Measurements from ENCODE around the gene TOM1L2.

Gene TOM1L2

GRCh38 chr17:17847726-17848125 lies 124.5 kb downstream of the TOM1L2 start:
- peaks cover 9% of the 10 kb centered on the region for H3K36me3 ChIP-seq
- H3K4me1 ChIP-seq (ENCODE audit: control insufficient read depth in 1 of 2, insufficient read depth in 1 of 2, low read depth in 1 of 2, low read length in 1 of 2) = peaks cover 17 to 21% of the 10 kb centered on the region in 2 experiments
- no peaks in the 10 kb centered on the region for H3K9me3 ChIP-seq
- H3K27ac ChIP-seq = no peak overlapping the region
- no peaks in the 10 kb centered on the region for H3K27me3 ChIP-seq
- no peak overlapping the region for H3K4me3 ChIP-seq (ENCODE audit: low read depth in 1 of 2, low read length in 1 of 2)
- TF ChIP-seq, protein P1, sequence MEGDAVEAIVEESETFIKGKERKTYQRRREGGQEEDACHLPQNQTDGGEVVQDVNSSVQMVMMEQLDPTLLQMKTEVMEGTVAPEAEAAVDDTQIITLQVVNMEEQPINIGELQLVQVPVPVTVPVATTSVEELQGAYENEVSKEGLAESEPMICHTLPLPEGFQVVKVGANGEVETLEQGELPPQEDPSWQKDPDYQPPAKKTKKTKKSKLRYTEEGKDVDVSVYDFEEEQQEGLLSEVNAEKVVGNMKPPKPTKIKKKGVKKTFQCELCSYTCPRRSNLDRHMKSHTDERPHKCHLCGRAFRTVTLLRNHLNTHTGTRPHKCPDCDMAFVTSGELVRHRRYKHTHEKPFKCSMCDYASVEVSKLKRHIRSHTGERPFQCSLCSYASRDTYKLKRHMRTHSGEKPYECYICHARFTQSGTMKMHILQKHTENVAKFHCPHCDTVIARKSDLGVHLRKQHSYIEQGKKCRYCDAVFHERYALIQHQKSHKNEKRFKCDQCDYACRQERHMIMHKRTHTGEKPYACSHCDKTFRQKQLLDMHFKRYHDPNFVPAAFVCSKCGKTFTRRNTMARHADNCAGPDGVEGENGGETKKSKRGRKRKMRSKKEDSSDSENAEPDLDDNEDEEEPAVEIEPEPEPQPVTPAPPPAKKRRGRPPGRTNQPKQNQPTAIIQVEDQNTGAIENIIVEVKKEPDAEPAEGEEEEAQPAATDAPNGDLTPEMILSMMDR (IDR thresholded peaks at IDR 0.05) = no peak

GRCh38 chr17:17847118-17847689 lies 125.0 kb downstream of the TOM1L2 start:
- H3K9me3 ChIP-seq = no peaks in the 10 kb centered on the region
- TF ChIP-seq, protein P1 (IDR thresholded peaks at IDR 0.05) = no peak
- H3K27ac ChIP-seq = no peak overlapping the region
- no peak overlapping the region for H3K4me3 ChIP-seq (ENCODE audit: low read depth in 1 of 2, low read length in 1 of 2)
- H3K27me3 ChIP-seq = no peaks in the 10 kb centered on the region
- peaks cover 17 to 21% of the 10 kb centered on the region in 2 experiments for H3K4me1 ChIP-seq (ENCODE audit: control insufficient read depth in 1 of 2, insufficient read depth in 1 of 2, low read depth in 1 of 2, low read length in 1 of 2)
- peaks cover 9% of the 10 kb centered on the region for H3K36me3 ChIP-seq

DNA sequence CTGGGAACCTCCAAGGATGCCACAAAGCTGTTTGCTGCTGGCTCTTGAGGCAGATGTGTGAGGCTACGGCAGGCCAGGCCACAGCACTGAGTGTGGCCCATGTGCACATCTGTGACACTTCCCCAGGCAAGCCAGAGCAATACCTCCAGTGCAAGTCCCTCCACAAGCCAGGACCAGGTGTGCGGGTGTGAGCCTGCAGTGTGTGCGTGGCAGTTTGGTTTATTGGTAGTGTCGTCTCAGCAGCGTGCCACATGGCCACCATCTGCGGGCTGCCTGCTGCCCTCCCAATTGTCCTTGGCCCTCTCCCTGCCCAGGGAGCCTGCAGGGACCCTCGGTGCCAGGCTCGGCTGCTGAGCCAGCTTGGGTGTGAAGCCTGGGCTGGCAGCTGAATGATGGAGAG lies 125.6 kb downstream of the TOM1L2 start:
- no peaks in the 10 kb centered on the region for H3K9me3 ChIP-seq
- TF ChIP-seq, protein P1 (IDR thresholded peaks at IDR 0.05) = no peak

GRCh38 chr17:17846003-17846402 lies 126.2 kb downstream of the TOM1L2 start:
- no peaks in the 10 kb centered on the region for H3K27me3 ChIP-seq
- no peak overlapping the region for H3K27ac ChIP-seq
- TF ChIP-seq, protein P1 (IDR thresholded peaks at IDR 0.05) = no peak
- H3K36me3 ChIP-seq = peaks cover 9% of the 10 kb centered on the region
- no peak overlapping the region for H3K4me3 ChIP-seq (ENCODE audit: low read depth in 1 of 2, low read length in 1 of 2)
- H3K9me3 ChIP-seq = no peaks in the 10 kb centered on the region
- H3K4me1 ChIP-seq (ENCODE audit: control insufficient read depth in 1 of 2, insufficient read depth in 1 of 2, low read depth in 1 of 2, low read length in 1 of 2) = peaks cover 20 to 25% of the 10 kb centered on the region in 2 experiments

More for the DNA sequence above, 125.6 kb downstream of the TOM1L2 start:
- Histone ChIP-seq H3K27me3 (no peaks in the 10 kb centered on the region), H3K36me3 (peaks cover 9% of the 10 kb centered on the region), H3K27ac (no peak overlapping the region), H3K4me3 (ENCODE audit: low read depth in 1 of 2, low read length in 1 of 2) (no peak overlapping the region), H3K4me1 (ENCODE audit: control insufficient read depth in 1 of 2, insufficient read depth in 1 of 2, low read depth in 1 of 2, low read length in 1 of 2) (peaks cover 17 to 21% of the 10 kb centered on the region in 2 experiments)

- no peaks in the 10 kb centered on the region for H3K27me3 ChIP-seq
- peaks cover 27% of the 10 kb centered on the region in 2 experiments for H3K4me1 ChIP-seq (ENCODE audit: control insufficient read depth in 1 of 2, insufficient read depth in 1 of 2, low read depth in 1 of 2, low read length in 1 of 2)
- H3K27ac ChIP-seq = no peak overlapping the region
- peaks cover 9% of the 10 kb centered on the region for H3K36me3 ChIP-seq
- TF ChIP-seq, protein P1 (IDR thresholded peaks at IDR 0.05) = no peak
- no peak overlapping the region for H3K4me3 ChIP-seq (ENCODE audit: low read depth in 1 of 2, low read length in 1 of 2)
- H3K9me3 ChIP-seq = no peaks in the 10 kb centered on the region
Observed at GRCh38 chr17:17845046-17845775, 127.0 kb downstream of the TOM1L2 start.
